HEK293T (cell line): Measurements from ENCODE around the gene TCAIM.

ENCODE experiments used
- ARNT ChIP-seq: fragments of 450-650 bp; IDR thresholded peaks from 2 replicates; pipeline ENCODE4 v1.6.1; 2017; ENCODE audit warnings: mild to moderate bottlenecking
- BHLHE40 ChIP-seq: fragments of 450-650 bp; IDR thresholded peaks from 2 replicates; pipeline ENCODE4 v1.6.1; 2016; ENCODE audit warnings: mild to moderate bottlenecking, moderate library complexity, borderline replicate concordance
- CTBP1 ChIP-seq: fragments of 450-650 bp; IDR thresholded peaks from 2 replicates; pipeline ENCODE4 v1.6.1; 2016; ENCODE audit warnings: borderline replicate concordance
- ELF4 ChIP-seq: fragments of 450-650 bp; IDR thresholded peaks from 2 replicates; pipeline ENCODE4 v1.6.1; 2017; ENCODE audit warnings: antibody characterized with exemption
- FOXA1 ChIP-seq: fragments of 450-650 bp; IDR thresholded peaks from 2 replicates; pipeline ENCODE4 v1.6.1; 2016; ENCODE audit warnings: mild to moderate bottlenecking
- FOXM1 ChIP-seq: fragments of 450-650 bp; IDR thresholded peaks from 2 replicates; pipeline ENCODE4 v1.6.1; 2017; ENCODE audit warnings: mild to moderate bottlenecking, borderline replicate concordance
- HDGF ChIP-seq: fragments of 450-650 bp; IDR thresholded peaks from 2 replicates; pipeline ENCODE4 v1.6.1; 2017; ENCODE audit warnings: antibody characterized with exemption, borderline replicate concordance
- LEF1 ChIP-seq: fragments of 450-650 bp; IDR thresholded peaks from 2 replicates; pipeline ENCODE4 v1.6.1; 2017; ENCODE audit warnings: mild to moderate bottlenecking, borderline replicate concordance
- NFRKB ChIP-seq: fragments of 450-650 bp; IDR thresholded peaks from 2 replicates; pipeline ENCODE4 v1.6.1; 2016; ENCODE audit warnings: mild to moderate bottlenecking, moderate library complexity
- SP1 ChIP-seq: fragments of 450-650 bp; IDR thresholded peaks from 2 replicates; pipeline ENCODE4 v1.6.1; 2017
- SUZ12 ChIP-seq: fragments of 450-650 bp; IDR thresholded peaks from 2 replicates; pipeline ENCODE4 v1.6.1; 2016; ENCODE audit warnings: mild to moderate bottlenecking
- TARDBP ChIP-seq: fragments of 450-650 bp; IDR thresholded peaks from 2 replicates; pipeline ENCODE4 v1.6.1; 2016
- ZNF384 ChIP-seq: fragments of 450-650 bp; IDR thresholded peaks from 2 replicates; pipeline ENCODE4 v1.6.1; 2016
- TF ChIP-seq, protein P1 (sequence below): fragments of 450-650 bp; IDR thresholded peaks from 2 replicates; pipeline ENCODE4 v1.6.1; 2016

DNA sequence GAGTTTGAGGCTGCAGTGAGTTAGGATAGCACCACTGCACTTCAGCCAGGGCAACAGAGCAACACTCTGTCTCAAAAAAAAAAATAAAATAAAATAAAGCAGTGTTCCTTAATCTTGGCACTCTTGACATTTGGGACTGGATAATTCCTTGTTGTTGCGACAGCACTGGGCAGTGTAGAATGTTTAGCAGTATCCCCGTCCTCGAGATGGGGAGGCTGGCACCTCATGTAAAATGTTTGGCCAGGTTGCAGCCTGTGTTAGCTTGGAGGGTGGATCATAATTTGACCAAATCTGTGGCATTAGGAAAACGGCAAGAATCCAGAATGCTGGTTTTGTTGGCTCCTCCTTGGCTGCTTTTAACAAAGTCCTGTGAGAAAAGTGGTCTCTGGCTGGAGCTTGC, 91.9 kb downstream of the TCAIM start:
- TF ChIP-seq FOXA1 (no peak), ARNT (no peak), BHLHE40 (no peak), LEF1 (no peak), SUZ12 (no peak), HDGF (no peak), TARDBP (no peak), CTBP1 (no peak), FOXM1 (no peak), SP1 (no peak), ELF4 (no peak), NFRKB (no peak), ZNF384 (no peak)
- TF ChIP-seq, protein P1, sequence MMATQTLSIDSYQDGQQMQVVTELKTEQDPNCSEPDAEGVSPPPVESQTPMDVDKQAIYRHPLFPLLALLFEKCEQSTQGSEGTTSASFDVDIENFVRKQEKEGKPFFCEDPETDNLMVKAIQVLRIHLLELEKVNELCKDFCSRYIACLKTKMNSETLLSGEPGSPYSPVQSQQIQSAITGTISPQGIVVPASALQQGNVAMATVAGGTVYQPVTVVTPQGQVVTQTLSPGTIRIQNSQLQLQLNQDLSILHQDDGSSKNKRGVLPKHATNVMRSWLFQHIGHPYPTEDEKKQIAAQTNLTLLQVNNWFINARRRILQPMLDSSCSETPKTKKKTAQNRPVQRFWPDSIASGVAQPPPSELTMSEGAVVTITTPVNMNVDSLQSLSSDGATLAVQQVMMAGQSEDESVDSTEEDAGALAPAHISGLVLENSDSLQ = no peak
